Activated T-cell treated with anti-CD3 and anti-CD28 coated beads, Interleukin-2, amount 50 U/mL, for 24 hours (primary cell): ENCODE data around the gene C2orf42.
A peak's percentile ranks its signal among the peaks of the same experiment; 100 is the strongest.
"Not testable (repeated sequence)": the region's sequence is repeated elsewhere in the genome, so short reads cannot be mapped to it uniquely, and the experiment has no call there.

Source experiments
- DNase-seq: peaks from one replicate; pipeline ENCODE4 v3.0.0-alpha.2; 2020
- H3K27ac Mint-ChIP-seq: 2 replicates; pipeline ENCODE4 v1.8.0; 2020; ENCODE audit warnings: mild to moderate bottlenecking, mixed read lengths
- H3K27me3 Mint-ChIP-seq: 2 replicates; pipeline ENCODE4 v1.8.0; 2020; ENCODE audit warnings: mixed read lengths
- H3K36me3 Mint-ChIP-seq: 2 replicates; pipeline ENCODE4 v1.8.0; 2020; ENCODE audit warnings: low read depth, mixed read lengths
- H3K4me1 Mint-ChIP-seq: 2 replicates; pipeline ENCODE4 v1.8.0; 2020; ENCODE audit warnings: low read depth, mixed read lengths
- H3K4me3 Mint-ChIP-seq: 2 replicates; pipeline ENCODE4 v1.8.0; 2020; ENCODE audit warnings: mild to moderate bottlenecking, moderate library complexity, mixed read lengths
- H3K9me3 Mint-ChIP-seq: 2 replicates; pipeline ENCODE4 v1.8.0; 2020; ENCODE audit warnings: mixed read lengths

Gene C2orf42

DNA sequence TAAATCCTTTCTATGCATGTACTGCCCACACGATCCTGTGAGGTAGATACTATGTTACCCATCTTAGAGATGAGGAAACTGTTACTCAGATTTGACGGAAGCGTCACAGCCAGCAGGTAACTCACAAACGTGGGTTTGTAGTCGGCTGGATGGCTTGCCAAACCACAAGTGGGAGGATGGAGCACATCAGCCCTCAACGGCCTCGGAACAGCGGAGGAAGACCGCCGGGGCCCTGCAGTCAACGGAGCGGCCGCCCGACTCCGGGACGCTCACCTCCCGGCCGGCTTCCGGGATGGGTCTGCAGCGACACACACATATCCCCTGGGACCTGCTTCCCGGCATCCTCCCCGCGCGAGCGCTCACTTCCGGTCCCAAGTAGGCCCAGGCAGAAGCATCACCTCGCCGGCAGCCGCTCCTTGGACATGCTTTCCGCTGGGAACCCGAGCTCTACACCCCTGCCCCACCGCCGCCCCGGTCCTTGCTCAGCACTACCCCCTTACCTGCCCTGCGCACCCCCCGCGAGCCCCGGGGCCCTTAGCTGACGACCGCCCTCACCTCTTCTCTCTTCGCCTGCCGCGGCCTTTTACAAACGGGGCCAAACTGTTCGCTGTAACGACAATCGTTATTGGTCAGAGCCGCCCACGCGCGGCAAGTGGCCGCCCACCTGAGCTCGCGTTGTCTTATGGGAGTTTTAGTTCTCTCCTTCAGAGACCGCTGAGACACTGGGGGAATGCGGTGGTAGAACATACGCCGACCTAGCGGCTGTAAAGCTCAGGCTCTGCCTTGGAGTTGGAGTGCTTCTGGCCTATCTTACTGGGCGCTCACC, at the start of gene C2orf42:
Gene C2orf42 (minus strand): TSS at position 602 of the 826 bp plus-strand sequence. CDS start 9,034 bp downstream, outside the sequence.
- peak within 1 kb of the TSS; percentile 98 for H3K27ac Mint-ChIP-seq
- H3K4me3 Mint-ChIP-seq: peak within 1 kb of the TSS; percentile 85
- H3K4me1 Mint-ChIP-seq: peaks cover 27% of the 10 kb centered on the region
- no peaks in the 10 kb centered on the region for H3K9me3 Mint-ChIP-seq
- peaks cover 24% of the 10 kb centered on the region for H3K36me3 Mint-ChIP-seq
- H3K27me3 Mint-ChIP-seq: no peaks in the 10 kb centered on the region
- peak; percentile 98 for DNase-seq

DNA sequence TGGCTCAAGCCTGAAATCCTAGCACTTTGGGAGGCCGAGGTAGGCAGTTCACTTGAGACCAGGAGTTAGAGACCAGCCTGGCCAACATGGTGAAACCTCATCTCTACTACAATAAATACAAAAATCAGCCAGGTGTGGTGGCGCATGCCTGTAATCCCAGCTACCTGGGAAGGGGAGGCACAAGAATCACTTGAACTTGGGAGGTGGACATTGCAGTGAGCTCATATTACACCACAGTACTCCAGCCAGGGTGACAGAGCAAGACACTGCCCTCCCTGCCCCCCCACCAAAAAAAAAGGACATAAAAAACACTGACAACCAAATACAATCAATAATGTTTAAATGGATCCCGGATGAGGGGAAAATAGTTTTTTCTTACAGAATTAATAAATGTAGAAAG, 49.8 kb upstream of the C2orf42 start:
- no peak for DNase-seq
- no peak overlapping the region for H3K4me3 Mint-ChIP-seq
- H3K9me3 Mint-ChIP-seq: no peaks in the 10 kb centered on the region
- no peaks in the 10 kb centered on the region for H3K27me3 Mint-ChIP-seq
- no peak overlapping the region for H3K27ac Mint-ChIP-seq
- peaks cover 38% of the 10 kb centered on the region for H3K4me1 Mint-ChIP-seq
- H3K36me3 Mint-ChIP-seq: peaks cover 68% of the 10 kb centered on the region

DNA sequence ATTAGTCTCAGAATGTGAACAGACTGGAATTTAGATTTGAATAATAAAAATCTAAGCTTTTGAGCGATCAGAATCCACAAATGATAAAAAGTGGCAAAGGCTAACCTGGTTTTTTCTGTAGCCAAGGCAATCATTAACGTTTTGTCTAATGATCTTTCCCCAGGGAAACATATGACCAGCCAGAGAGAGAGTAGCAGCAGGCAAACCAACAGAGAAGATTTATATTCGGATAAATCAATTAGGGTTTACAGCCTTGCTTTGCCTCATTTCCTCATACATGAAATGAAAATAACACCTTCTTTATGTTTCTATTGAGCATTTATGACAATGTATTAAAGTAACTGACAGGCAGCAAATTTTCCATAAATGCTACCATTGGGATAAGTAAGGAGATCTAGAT, 43.1 kb upstream of the C2orf42 start:
- H3K27me3 Mint-ChIP-seq: no peaks in the 10 kb centered on the region
- H3K9me3 Mint-ChIP-seq: no peaks in the 10 kb centered on the region
- H3K27ac Mint-ChIP-seq: no peak overlapping the region
- H3K36me3 Mint-ChIP-seq: peaks cover 76% of the 10 kb centered on the region
- H3K4me3 Mint-ChIP-seq: no peak overlapping the region
- no peaks in the 10 kb centered on the region for H3K4me1 Mint-ChIP-seq
- DNase-seq: no peak

DNA sequence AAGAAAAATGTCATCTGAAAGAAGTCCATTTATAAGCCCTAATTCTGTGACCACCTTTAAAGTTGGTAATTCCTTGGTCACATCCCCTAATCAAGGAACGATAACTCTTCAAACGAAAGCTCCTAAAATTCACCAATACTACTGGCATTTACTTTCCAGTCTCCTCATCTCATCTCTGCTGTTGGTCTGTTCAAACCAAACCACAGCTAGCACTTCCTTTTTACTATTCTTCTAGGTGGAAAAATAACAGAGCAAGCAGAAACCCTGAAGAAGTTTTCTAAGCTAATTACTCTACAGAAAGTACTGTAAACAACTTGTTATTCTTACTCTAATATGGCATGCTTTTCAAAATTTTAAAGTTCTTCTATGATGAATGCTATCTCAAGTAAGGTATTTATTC, 36.0 kb upstream of the C2orf42 start:
- Mint-ChIP-seq H3K36me3 (peaks cover 81% of the 10 kb centered on the region), H3K9me3 (no peaks in the 10 kb centered on the region), H3K27me3 (no peaks in the 10 kb centered on the region), H3K27ac (peak overlapping the region; percentile 28), H3K4me3 (no peak overlapping the region), H3K4me1 (peaks cover 13% of the 10 kb centered on the region)
- DNase-seq: no peak

DNA sequence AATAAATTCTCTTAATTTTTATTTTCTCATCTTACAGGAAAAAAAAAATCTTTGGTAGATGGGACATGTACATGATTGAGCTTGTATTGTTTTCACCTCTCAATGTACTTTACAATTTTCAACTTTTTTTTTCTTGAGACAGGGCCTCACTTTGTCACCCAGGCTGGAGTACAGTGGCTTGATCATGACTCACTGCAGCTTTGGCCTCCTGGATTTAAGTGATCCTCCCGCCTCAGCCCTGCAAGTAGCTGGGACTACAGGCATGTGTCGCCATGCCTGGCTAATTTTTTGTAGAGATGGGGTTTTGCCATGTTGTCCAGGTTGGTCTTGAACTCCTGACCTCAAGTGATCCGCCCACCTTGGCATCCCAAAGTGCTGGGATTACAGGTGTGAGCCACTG, 32.5 kb upstream of the C2orf42 start:
- not testable (repeated sequence) for H3K9me3 Mint-ChIP-seq, H3K27me3 Mint-ChIP-seq, H3K4me3 Mint-ChIP-seq, DNase-seq, H3K27ac Mint-ChIP-seq
- Mint-ChIP-seq H3K4me1 (peaks cover 25% of the 10 kb centered on the region), H3K36me3 (peaks cover 83% of the 10 kb centered on the region)

DNA sequence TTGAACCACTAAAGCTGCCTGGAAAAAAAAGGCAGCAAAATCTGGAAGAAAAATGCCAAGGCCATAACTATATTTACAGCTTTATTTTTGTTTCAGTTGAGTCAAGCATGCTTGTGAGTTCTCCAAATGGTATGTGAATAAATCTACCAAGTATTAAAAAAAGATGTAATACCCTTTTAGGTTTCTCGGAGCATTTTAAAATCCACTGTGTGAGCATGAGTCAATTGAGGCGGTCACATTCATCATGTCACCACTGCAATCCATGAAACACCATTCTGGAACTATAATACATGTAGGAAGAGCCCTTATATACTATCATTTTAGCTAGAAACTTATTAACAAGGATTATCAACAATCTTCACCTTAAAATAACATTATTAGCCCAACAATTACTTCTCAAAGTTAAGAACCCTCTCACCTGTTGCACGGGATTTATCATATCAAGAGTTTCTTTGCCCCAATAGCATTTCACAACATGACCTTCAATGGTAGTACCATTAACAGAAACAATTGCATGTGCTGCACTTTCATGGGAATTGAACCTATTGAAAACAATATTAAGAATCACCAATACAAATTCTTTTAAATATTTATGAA, 24.2 kb upstream of the C2orf42 start:
- H3K4me1 Mint-ChIP-seq: peaks cover 31% of the 10 kb centered on the region
- H3K27me3 Mint-ChIP-seq: no peaks in the 10 kb centered on the region
- DNase-seq: no peak
- H3K9me3 Mint-ChIP-seq: no peaks in the 10 kb centered on the region
- peaks cover 88% of the 10 kb centered on the region for H3K36me3 Mint-ChIP-seq
- no peak overlapping the region for H3K27ac Mint-ChIP-seq
- H3K4me3 Mint-ChIP-seq: no peak overlapping the region

DNA sequence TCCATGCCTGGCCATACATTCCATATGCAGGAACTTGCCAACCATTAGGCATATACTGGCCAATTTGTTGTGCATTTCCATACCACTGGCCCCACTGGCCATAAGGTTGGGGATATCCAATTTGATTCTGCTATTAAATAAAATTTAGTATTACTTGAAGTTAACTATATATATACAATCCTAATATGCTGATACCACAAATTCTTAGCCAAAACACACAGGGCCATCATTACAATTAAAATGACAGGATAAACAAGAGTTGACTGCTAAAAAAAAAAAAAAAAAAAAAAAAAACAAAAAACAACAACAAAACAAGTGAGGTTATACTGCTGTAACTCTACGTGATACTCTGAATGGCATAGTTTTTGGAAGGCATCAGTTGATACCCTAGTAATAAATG, 23.5 kb upstream of the C2orf42 start:
- Mint-ChIP-seq H3K27ac (no peak overlapping the region), H3K27me3 (no peaks in the 10 kb centered on the region), H3K4me1 (peaks cover 35% of the 10 kb centered on the region), H3K36me3 (peaks cover 89% of the 10 kb centered on the region), H3K9me3 (no peaks in the 10 kb centered on the region), H3K4me3 (no peak overlapping the region)
- DNase-seq: no peak

DNA sequence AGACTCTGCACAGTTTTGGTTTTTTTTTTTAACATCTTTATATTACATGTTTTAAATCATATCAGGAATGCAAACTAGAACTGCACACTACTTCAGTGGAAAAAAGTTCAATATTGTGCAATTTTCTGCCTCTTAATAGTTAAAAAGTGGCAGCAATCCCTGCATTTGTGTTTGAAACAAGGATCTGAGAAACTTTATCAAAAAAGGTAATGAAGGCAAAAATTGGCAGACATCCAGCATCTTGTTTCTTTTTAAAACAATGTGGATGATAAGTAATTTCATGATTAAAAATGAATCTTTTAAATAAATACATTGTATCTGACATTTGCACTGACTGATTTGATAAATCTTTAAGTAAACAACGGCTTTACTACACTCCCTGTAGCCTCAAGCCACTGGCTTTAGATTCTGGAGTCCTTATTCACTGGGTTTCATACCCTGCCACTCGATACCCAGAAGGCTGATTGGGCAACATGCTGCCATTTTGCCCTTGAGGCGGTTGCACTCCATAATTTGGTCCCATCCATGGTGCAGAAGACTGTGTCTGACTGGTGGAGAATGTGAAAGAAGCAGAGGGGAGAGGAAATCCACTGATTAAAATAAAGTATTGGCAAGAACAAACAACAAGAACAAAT, 21.6 kb upstream of the C2orf42 start:
- no peaks in the 10 kb centered on the region for H3K9me3 Mint-ChIP-seq
- peaks cover 22% of the 10 kb centered on the region for H3K4me1 Mint-ChIP-seq
- peaks cover 80% of the 10 kb centered on the region for H3K36me3 Mint-ChIP-seq
- H3K27ac Mint-ChIP-seq: peak overlapping the region; percentile 76
- H3K27me3 Mint-ChIP-seq: no peaks in the 10 kb centered on the region
- H3K4me3 Mint-ChIP-seq: no peak overlapping the region
- no peak for DNase-seq

DNA sequence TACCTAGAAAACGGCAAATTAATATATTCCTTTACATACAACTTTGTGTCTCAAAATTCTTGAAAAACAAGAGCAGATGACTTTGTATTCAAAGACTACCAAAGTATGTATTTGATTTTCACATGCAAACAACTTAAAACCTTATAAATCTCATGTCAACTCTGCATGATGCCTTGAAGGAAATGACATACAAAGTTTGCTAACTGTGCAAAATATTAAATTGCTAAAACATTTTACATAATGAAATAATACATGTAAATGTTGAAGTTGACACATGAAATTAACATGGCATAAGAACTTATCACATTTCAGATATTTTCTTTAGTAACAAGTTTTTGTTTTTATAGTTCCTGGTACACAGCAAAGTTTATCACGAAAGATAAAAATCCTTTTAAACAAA, 20.8 kb upstream of the C2orf42 start:
- peaks cover 22% of the 10 kb centered on the region for H3K4me1 Mint-ChIP-seq

DNA sequence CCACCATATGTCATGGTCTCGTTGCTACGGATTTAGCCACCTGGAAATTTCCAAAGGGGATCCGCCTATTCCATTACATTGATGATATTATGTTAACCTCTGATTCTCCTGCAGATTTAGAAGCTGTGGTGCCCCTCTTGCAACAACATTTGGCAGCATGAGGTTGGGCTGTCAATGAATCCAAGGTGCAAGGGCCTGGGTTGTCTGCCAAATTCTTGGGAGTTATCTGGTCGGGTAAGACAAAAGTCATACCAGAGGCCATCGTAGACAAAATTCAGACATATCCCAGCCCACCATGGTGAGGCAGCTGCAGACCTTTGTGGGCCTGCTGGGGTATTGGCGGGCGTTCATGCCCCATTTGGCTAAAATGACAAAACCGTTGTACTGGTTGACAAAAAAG, 13.6 kb upstream of the C2orf42 start:
- H3K4me1 Mint-ChIP-seq: no peaks in the 10 kb centered on the region
- no peak overlapping the region for H3K27ac Mint-ChIP-seq
- peaks cover 11% of the 10 kb centered on the region for H3K36me3 Mint-ChIP-seq
- no peak overlapping the region for H3K4me3 Mint-ChIP-seq
- H3K9me3 Mint-ChIP-seq: no peaks in the 10 kb centered on the region
- no peaks in the 10 kb centered on the region for H3K27me3 Mint-ChIP-seq
- no peak for DNase-seq

More for the DNA sequence above, 20.8 kb upstream of the C2orf42 start:
- peaks cover 74% of the 10 kb centered on the region for H3K36me3 Mint-ChIP-seq
- DNase-seq: no peak
- H3K27me3 Mint-ChIP-seq: no peaks in the 10 kb centered on the region
- H3K27ac Mint-ChIP-seq: peak overlapping the region; percentile 77
- no peak overlapping the region for H3K4me3 Mint-ChIP-seq
- H3K9me3 Mint-ChIP-seq: no peaks in the 10 kb centered on the region

DNA sequence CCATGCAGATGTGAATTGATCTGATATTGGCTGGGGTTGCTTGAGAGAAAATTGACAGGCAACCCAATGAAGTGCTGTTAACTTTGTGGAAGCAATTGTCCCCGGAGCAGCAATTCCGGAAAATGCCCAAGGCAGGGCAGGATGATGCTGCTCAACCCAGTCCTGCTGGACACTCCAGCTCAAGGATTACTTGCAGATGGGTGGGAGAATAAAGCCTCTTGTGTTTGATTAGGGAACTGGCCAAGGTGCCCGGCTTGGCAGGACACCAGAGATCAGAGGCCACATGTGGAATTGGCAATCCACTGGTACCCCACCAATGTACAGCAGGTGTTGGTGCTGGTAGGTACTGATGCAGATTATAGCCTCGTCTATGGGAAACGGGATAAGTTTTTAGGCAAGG, 12.3 kb upstream of the C2orf42 start:
- Mint-ChIP-seq H3K9me3 (no peaks in the 10 kb centered on the region), H3K27ac (no peak overlapping the region), H3K4me3 (no peak overlapping the region), H3K36me3 (peaks cover 3% of the 10 kb centered on the region), H3K4me1 (no peaks in the 10 kb centered on the region), H3K27me3 (no peaks in the 10 kb centered on the region)
- no peak for DNase-seq

DNA sequence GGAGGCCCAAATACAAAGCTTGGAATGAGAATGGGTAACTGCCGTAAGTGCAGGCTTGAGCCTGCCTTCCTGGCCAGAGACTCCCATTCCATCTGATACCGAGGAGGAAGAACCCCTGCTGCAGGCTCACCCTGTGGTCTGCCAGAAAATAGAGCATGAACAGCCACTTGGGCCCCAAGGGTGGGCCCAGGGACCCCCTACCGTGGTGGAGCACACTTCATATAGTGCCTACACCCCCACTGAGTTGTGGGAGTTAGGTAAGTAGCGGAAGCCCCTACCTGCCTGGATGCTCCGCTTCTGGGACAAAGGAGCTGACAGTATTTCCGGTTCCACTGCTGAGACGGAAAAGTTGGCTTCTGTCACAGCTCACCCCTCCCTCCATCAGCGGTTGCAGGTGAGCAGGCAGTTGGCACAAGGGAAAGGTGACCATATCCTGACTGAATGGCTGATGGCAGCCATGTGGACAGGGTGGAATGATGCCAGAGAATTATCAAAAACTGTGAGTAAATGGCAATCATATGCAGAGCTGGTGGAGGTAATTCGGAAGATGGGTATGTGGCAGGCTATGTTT, 11.5 kb upstream of the C2orf42 start:
- Mint-ChIP-seq H3K4me1 (no peaks in the 10 kb centered on the region), H3K9me3 (no peaks in the 10 kb centered on the region), H3K27me3 (no peaks in the 10 kb centered on the region)

DNA sequence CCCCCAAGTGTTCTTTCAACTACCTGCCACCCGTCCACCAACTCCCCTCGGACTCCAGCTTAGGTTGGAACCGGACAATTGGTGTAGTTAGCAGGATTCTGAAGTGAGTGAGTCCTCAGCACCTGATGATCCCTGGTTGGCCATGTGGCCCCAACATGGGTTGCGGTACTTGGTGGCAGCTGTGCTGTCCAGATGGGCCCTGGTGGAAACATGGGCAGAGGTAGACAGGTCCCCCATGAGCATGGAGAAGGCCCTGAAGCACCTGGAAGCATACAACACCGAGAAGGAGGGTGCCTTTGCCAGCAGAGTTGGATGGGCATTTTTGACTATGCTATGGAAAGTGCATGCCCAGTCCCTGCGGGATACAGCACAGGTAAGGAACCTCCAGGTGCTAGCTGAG, 11.0 kb upstream of the C2orf42 start:
- no peaks in the 10 kb centered on the region for H3K27me3 Mint-ChIP-seq
- no peak overlapping the region for H3K4me3 Mint-ChIP-seq
- DNase-seq: no peak
- no peaks in the 10 kb centered on the region for H3K4me1 Mint-ChIP-seq
- H3K27ac Mint-ChIP-seq: no peak overlapping the region
- H3K9me3 Mint-ChIP-seq: no peaks in the 10 kb centered on the region
- no peaks in the 10 kb centered on the region for H3K36me3 Mint-ChIP-seq

More for the DNA sequence above, 11.5 kb upstream of the C2orf42 start:
- no peak overlapping the region for H3K27ac Mint-ChIP-seq
- H3K36me3 Mint-ChIP-seq: no peaks in the 10 kb centered on the region
- no peak overlapping the region for H3K4me3 Mint-ChIP-seq
- DNase-seq: no peak

DNA sequence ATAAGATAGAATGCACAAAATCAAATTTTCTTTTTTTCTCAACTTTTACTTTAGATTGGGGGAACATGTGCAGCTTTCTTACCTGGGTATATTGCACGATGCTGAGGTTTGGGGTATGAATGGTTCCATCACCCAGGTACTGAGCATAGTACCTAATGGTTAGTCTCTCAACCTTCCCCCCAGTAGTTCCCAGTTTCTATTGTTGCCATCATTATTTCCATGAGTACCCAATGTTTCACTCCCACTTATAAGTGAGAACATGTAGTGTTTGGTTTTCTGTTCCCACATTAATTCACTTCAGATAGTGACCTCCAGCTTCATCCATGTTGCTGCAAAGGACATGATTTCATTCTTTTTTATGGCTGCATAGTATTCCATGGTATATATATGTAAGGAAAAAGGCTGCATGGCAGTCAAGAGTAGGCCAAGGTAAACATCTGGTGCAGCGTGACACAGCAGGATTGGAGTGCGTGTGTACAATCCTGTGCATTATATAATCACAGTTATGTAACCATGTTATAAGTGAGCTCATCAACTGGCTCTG, 10.5 kb upstream of the C2orf42 start:
- Mint-ChIP-seq H3K36me3 (no peaks in the 10 kb centered on the region), H3K27ac (no peak overlapping the region), H3K4me3 (no peak overlapping the region), H3K9me3 (no peaks in the 10 kb centered on the region), H3K4me1 (no peaks in the 10 kb centered on the region), H3K27me3 (no peaks in the 10 kb centered on the region)
- no peak for DNase-seq
